GM12878 (cell line): ENCODE data around the gene EVI5L. TPM values are rescaled to one million over a fixed set of nuclear protein-coding genes. Genes with fewer than 3 reads are reported as not detected.

ENCODE experiments used
- ATAC-seq: fragments of 200-7000 bp; cut with Tn5 transposase; 3 replicates; pipeline ENCODE4 v1.9.1; 2020; ENCODE audit warnings: mild to moderate bottlenecking, moderate library complexity
- BruUV-seq: library from RNA; stranded (reverse); fragments of 400-500 nt; replicated peaks from 2 replicates; lab custom pipeline; 2021; lab: Mats Ljungman, UMichigan
- CTCF ChIA-PET: fragments of 300-600 bp; sonication (Branson Sonifier 250); formaldehyde crosslinking; extraction: SDS; loops from one replicate; lab custom pipeline; 2021; ENCODE audit warnings: inconsistent platforms; lab: Yijun Ruan, JAX
- POLR2A ChIA-PET: fragments of 350-600 bp; formaldehyde crosslinking; extraction: SDS; loops from one replicate; lab custom pipeline; 2021; ENCODE audit warnings: inconsistent platforms; lab: Charles Lee
- RAD21 ChIA-PET: fragments of 300-600 bp; sonication (Branson Sonifier 250); formaldehyde crosslinking; loops from one replicate; lab custom pipeline; 2023; ENCODE audit warnings: antibody characterized with exemption; ENCODE audit not compliant: unreplicated experiment; lab: Charles Lee
- SMC1A ChIA-PET: fragments of 300-600 bp; sonication (Branson Sonifier 250); formaldehyde crosslinking; loops from one replicate; lab custom pipeline; 2023; ENCODE audit not compliant: unreplicated experiment, uncharacterized antibody; lab: Charles Lee
- DNase-seq: peaks from one replicate; pipeline ENCODE4 v3.0.0-alpha.2; 2011; ENCODE audit warnings: low read depth, low spot score
- FAIRE-seq: peaks from 3 replicates; lab custom pipeline; 2011; peaks lifted over from hg19 to GRCh38; lab: Jason Lieb, UNC
- H2AFZ ChIP-seq: 2 replicates; pipeline ENCODE4 v1.6.0; 2011; ENCODE audit warnings: low read depth, low read length, control low read depth; ENCODE audit not compliant: control insufficient read depth
- H3K27ac ChIP-seq: 2 replicates; pipeline ENCODE4 v1.5.1; 2011; ENCODE audit warnings: control low read depth; ENCODE audit not compliant: control insufficient read depth, insufficient read depth
- H3K27me3 ChIP-seq, 2 experiments: replicated peaks in 1 of 2; 2 replicates each; pipeline versions ENCODE4 v1.6.0 to v1.6.1; 2011; ENCODE audit warnings: low read length in 1 of 2; ENCODE audit not compliant: control insufficient read depth in 2 of 2, insufficient read depth in 2 of 2
- H3K36me3 ChIP-seq, 2 experiments: 2 replicates each; pipeline ENCODE4 v1.5.1; 2011; ENCODE audit warnings: low read length in 1 of 2; ENCODE audit not compliant: control insufficient read depth in 2 of 2, insufficient read depth in 2 of 2
- H3K4me1 ChIP-seq: 2 replicates; pipeline ENCODE4 v1.6.1; 2011; ENCODE audit warnings: mild to moderate bottlenecking, low read length, moderate library complexity, mixed read lengths; ENCODE audit not compliant: control insufficient read depth, insufficient read depth
- H3K4me2 ChIP-seq: 2 replicates; pipeline ENCODE4 v1.6.0; 2011; ENCODE audit warnings: control low read depth; ENCODE audit not compliant: control insufficient read depth, insufficient read depth
- H3K4me3 ChIP-seq: fragments of 200-600 bp; sonication (generic); 2 replicates; pipeline ENCODE4 v1.5.1; 2016
- H3K79me2 ChIP-seq: 2 replicates; pipeline ENCODE4 v1.6.0; 2011; ENCODE audit warnings: low read length; ENCODE audit not compliant: control insufficient read depth, insufficient read depth
- H3K9ac ChIP-seq: 2 replicates; pipeline ENCODE4 v1.8.0; 2011; ENCODE audit warnings: low read length, control low read depth, mixed read lengths; ENCODE audit not compliant: control insufficient read depth, insufficient read depth
- H3K9me3 ChIP-seq: replicated peaks from 3 replicates; pipeline ENCODE4 v1.5.1; 2011; ENCODE audit warnings: mild to moderate bottlenecking, low read length; ENCODE audit not compliant: control insufficient read depth, insufficient read depth
- H4K20me1 ChIP-seq: 2 replicates; pipeline ENCODE4 v1.6.0; 2011; ENCODE audit not compliant: control insufficient read depth, insufficient read depth
- ASH2L ChIP-seq: fragments of 300-600, 200-600 bp; sonication (generic); IDR thresholded peaks from 2 replicates; pipeline ENCODE4 v1.6.1; 2017; ENCODE audit warnings: low read depth, mild to moderate bottlenecking, borderline replicate concordance
- BCL3 ChIP-seq: IDR thresholded peaks from 2 replicates; pipeline ENCODE4 v1.6.1; 2011; ENCODE audit warnings: borderline replicate concordance, low read depth, mild to moderate bottlenecking, moderate library complexity, low read length; ENCODE audit not compliant: insufficient read depth, poor library complexity, severe bottlenecking
- FOXM1 ChIP-seq: IDR thresholded peaks from 2 replicates; pipeline ENCODE4 v1.6.1; 2012; ENCODE audit warnings: low read depth, mild to moderate bottlenecking, inconsistent platforms, low read length, moderate library complexity
- GABPA ChIP-seq: IDR thresholded peaks from 2 replicates; pipeline ENCODE4 v1.6.1; 2014; ENCODE audit warnings: antibody characterized with exemption, low read depth, mild to moderate bottlenecking, inconsistent platforms
- HDAC6 ChIP-seq: fragments of 200-600 bp; sonication (generic); IDR thresholded peaks from one replicate; pipeline ENCODE4 v1.8.0; 2017; ENCODE audit warnings: antibody characterized with exemption; ENCODE audit not compliant: unreplicated experiment
- NFXL1 ChIP-seq: fragments of 450-650 bp; IDR thresholded peaks from 2 replicates; pipeline ENCODE4 v1.6.1; 2017; ENCODE audit warnings: antibody characterized with exemption, mild to moderate bottlenecking, borderline replicate concordance
- SUPT20H ChIP-seq: IDR thresholded peaks from 2 replicates; pipeline ENCODE4 v1.6.1; 2011; ENCODE audit warnings: low read depth, mild to moderate bottlenecking, low read length, moderate library complexity, borderline replicate concordance; ENCODE audit not compliant: control insufficient read depth
- WRNIP1 ChIP-seq: IDR thresholded peaks from 2 replicates; pipeline ENCODE4 v1.6.1; 2011; ENCODE audit warnings: low read depth, low read length, improper control_type of control experiment, borderline replicate concordance
- ZNF207 ChIP-seq: fragments of 450-650 bp; IDR thresholded peaks from 2 replicates; pipeline ENCODE4 v1.6.1; 2014; ENCODE audit warnings: antibody characterized with exemption, mild to moderate bottlenecking, borderline replicate concordance
- ZNF384 ChIP-seq: IDR thresholded peaks from 2 replicates; pipeline ENCODE4 v1.6.1; 2012; ENCODE audit warnings: low read depth, mild to moderate bottlenecking, low read length, improper control_type of control experiment, borderline replicate concordance
- WGBS: methylation state at CpG from one replicate; pipeline ENCODE4 v1.1.6; 2016; ENCODE audit warnings: low lambda C conversion rate; ENCODE audit not compliant: insufficient replicate concordance, insufficient coverage; ENCODE audit errors: missing lambda C conversion rate; 5-methylcytosine and 5-hydroxymethylcytosine counted together
- in situ Hi-C: fragments of 300-500 bp; cut with MboI; formaldehyde crosslinking; loops from 9 replicates; pipeline ENCODE4 v1.14.3; 2018; ENCODE audit warnings: mixed read lengths
- intact Hi-C: fragments of 100-400 bp; cut with micrococcal nuclease; formaldehyde crosslinking; loops from one replicate; pipeline ENCODE4 v1.14.2; 2022; ENCODE audit not compliant: unreplicated experiment
- polyA plus RNA-seq, 11 experiments: library from polyadenylated mRNA; depleted of rRNA in 4 of 11; unstranded in 6 of 11; stranded (reverse) in 5 of 11; fragments of >200 nt; fragmentation: Nextera tagmentation in 4 of 11; fragmentation: Illumina TruSeq in 1 of 11; extraction: Ambion mirVana in 4 of 11; extraction: Trizol in 1 of 11; gene quantifications; 1 replicate in 1 of 11; 2 replicates in 10 of 11; pipeline versions ENCODE4 v1.2.1 to v1.2.3, GENCODE V29; 2011 to 2016; ENCODE audit warnings: inconsistent platforms in 2 of 11, missing spikeins in 2 of 11, low read depth in 1 of 11
- total RNA-seq, 4 experiments: library from RNA; depleted of rRNA in 3 of 4; stranded (reverse); fragments of >200 nt in 3 of 4; fragmentation: Illumina TruSeq in 1 of 4; extraction: Trizol in 1 of 4; gene quantifications; 2 replicates each; pipeline versions ENCODE4 v1.2.1 to v1.2.3, GENCODE V29; 2013 to 2021
- TF ChIP-seq, protein P1 (sequence below): IDR thresholded peaks from 2 replicates; pipeline ENCODE4 v1.6.1; 2011; ENCODE audit warnings: borderline replicate concordance, low read depth, mild to moderate bottlenecking, moderate library complexity, mixed read lengths, low read length; ENCODE audit not compliant: insufficient read depth; ENCODE audit errors: extremely low read length
- TF ChIP-seq, protein P2 (sequence below): fragments of 450-650 bp; IDR thresholded peaks from 2 replicates; pipeline ENCODE4 v1.6.1; 2018; ENCODE audit warnings: mild to moderate bottlenecking, low read depth, moderate library complexity; ENCODE audit not compliant: partially characterized antibody

EVI5L gene
- total and polyA plus RNA-seq, 10 of the 15 experiments (the other 5 are each of a cell fraction or from before 2014, with no cell fraction given): 0.23 to 13.8 (median 5.0) TPM

DNA sequence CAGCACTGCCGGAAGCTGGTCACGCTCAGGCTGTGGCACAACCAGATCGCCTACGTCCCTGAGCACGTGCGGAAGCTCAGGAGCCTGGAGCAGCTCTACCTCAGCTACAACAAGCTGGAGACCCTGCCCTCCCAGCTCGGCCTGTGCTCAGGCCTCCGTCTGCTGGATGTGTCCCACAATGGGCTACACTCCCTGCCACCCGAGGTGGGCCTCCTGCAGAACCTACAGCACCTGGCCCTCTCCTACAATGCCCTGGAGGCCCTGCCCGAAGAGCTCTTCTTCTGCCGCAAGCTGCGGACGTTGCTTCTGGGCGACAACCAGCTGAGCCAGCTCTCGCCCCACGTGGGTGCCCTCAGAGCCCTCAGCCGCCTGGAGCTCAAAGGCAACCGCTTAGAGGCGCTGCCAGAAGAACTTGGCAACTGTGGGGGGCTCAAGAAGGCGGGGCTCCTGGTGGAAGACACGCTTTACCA, 70.4 kb downstream of the EVI5L start:
- 74% methylated on average over 21 of the region's 21 CpGs for WGBS
- no peak for FAIRE-seq

More for the DNA sequence above, 70.4 kb downstream of the EVI5L start:
- no TSS peak for BruUV-seq
- H3K4me3 ChIP-seq: no peak overlapping the region
- ChIA-PET POLR2A (interaction anchor here (0.5 kb wide), 1 partner anchor 763 kb away, joined by 3 read pairs; no protein-coding TSS in a partner anchor), RAD21 (interaction anchor here (1.2 to 1.9 kb wide), 2 partner anchors 20 to 332 kb away, joined by 3 to 4 read pairs; no protein-coding TSS in a partner anchor), SMC1A (no interaction called here), CTCF (interaction anchor here (1.1 to 1.4 kb wide), 4 partner anchors 10 to 262 kb away, joined by 3 to 6 read pairs (median 4); partner anchors contain the start of gene SNAPC2)
- H2AFZ ChIP-seq: no peak overlapping the region
- in situ Hi-C loops: no loop called here
- H4K20me1 ChIP-seq: peaks cover 9% of the 10 kb centered on the region; the same call in 1 of the 2 replicates
- H3K9me3 ChIP-seq: no peaks in the 10 kb centered on the region
- H3K36me3 ChIP-seq: no peaks in the 10 kb centered on the region
- H3K4me2 ChIP-seq: no peak overlapping the region
- ATAC-seq (no peak), DNase-seq (no peak)
- no peaks in the 10 kb centered on the region for H3K27me3 ChIP-seq
- TF ChIP-seq WRNIP1: no peak
- no peak for TF ChIP-seq HDAC6
- TF ChIP-seq FOXM1: no peak
- TF ChIP-seq BCL3: no peak
- TF ChIP-seq, protein P1, sequence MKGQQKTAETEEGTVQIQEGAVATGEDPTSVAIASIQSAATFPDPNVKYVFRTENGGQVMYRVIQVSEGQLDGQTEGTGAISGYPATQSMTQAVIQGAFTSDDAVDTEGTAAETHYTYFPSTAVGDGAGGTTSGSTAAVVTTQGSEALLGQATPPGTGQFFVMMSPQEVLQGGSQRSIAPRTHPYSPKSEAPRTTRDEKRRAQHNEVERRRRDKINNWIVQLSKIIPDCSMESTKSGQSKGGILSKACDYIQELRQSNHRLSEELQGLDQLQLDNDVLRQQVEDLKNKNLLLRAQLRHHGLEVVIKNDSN: no peak
- no peak for TF ChIP-seq ASH2L
- no peak for TF ChIP-seq ZNF384
- TF ChIP-seq SUPT20H: no peak
- no peak for TF ChIP-seq NFXL1
- TF ChIP-seq GABPA: no peak
- TF ChIP-seq, protein P2, sequence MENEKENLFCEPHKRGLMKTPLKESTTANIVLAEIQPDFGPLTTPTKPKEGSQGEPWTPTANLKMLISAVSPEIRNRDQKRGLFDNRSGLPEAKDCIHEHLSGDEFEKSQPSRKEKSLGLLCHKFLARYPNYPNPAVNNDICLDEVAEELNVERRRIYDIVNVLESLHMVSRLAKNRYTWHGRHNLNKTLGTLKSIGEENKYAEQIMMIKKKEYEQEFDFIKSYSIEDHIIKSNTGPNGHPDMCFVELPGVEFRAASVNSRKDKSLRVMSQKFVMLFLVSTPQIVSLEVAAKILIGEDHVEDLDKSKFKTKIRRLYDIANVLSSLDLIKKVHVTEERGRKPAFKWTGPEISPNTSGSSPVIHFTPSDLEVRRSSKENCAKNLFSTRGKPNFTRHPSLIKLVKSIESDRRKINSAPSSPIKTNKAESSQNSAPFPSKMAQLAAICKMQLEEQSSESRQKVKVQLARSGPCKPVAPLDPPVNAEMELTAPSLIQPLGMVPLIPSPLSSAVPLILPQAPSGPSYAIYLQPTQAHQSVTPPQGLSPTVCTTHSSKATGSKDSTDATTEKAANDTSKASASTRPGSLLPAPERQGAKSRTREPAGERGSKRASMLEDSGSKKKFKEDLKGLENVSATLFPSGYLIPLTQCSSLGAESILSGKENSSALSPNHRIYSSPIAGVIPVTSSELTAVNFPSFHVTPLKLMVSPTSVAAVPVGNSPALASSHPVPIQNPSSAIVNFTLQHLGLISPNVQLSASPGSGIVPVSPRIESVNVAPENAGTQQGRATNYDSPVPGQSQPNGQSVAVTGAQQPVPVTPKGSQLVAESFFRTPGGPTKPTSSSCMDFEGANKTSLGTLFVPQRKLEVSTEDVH: no peak
- no peak for TF ChIP-seq ZNF207
- no peak overlapping the region for H3K27ac ChIP-seq
- peaks cover 14% of the 10 kb centered on the region for H3K4me1 ChIP-seq
- H3K79me2 ChIP-seq: peaks cover 22% of the 10 kb centered on the region
- no peak overlapping the region for H3K9ac ChIP-seq
- intact Hi-C loops: loop anchor here (10.0 kb wide), 1 partner anchor 216 kb away; the partner anchor contains the start of gene TRAPPC5
